ENCODE results near the gene ALDH7A1. TPM values are rescaled to one million over a fixed set of nuclear protein-coding genes. Genes with fewer than 3 reads are reported as not detected.

ALDH7A1 gene
- total and polyA plus RNA-seq, 10 of the 15 experiments (the other 5 are each of a cell fraction or from before 2014, with no cell fraction given) = 0.18 to 1.0 (median 0.41) TPM; not detected in 1

DNA sequence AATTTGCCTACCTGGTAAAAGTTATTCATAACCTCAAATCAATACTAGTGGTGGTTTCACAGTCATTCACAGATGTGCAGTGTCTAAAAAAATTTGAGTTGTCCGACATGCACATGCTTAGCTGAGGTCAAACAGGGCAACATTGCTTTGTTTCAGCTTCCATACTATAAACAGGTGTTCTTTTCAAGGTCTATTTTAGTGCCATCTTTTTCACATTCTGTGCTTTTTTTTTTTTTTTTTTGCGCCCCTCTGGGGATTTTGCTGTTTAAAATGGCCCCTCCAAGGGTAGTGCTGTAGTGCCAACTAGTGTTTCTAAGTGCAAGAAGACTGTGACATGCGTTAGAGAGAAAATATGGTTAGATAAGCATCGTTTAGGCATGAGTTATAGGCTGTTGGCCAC lies 20.3 kb upstream of the ALDH7A1 start (continued):
- TF ChIP-seq RAD21 (IDR thresholded peaks at IDR 0.05; ENCODE audit: insufficient read depth, low read depth, low read length) = peak; percentile 58
- no peak for TF ChIP-seq PAX5 (IDR thresholded peaks at IDR 0.05; ENCODE audit: borderline replicate concordance, low read depth, low read length)
- 0 out of 2 replicates have a peak, but pooled peaks have one; percentile 7 for TF ChIP-seq JUNB (IDR thresholded peaks at IDR 0.05)
- no peak for TF ChIP-seq NBN (IDR thresholded peaks at IDR 0.05)
- TF ChIP-seq, protein P1, sequence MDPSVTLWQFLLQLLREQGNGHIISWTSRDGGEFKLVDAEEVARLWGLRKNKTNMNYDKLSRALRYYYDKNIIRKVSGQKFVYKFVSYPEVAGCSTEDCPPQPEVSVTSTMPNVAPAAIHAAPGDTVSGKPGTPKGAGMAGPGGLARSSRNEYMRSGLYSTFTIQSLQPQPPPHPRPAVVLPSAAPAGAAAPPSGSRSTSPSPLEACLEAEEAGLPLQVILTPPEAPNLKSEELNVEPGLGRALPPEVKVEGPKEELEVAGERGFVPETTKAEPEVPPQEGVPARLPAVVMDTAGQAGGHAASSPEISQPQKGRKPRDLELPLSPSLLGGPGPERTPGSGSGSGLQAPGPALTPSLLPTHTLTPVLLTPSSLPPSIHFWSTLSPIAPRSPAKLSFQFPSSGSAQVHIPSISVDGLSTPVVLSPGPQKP (IDR thresholded peaks at IDR 0.05; ENCODE audit: low read depth, low read length) = no peak
- TF ChIP-seq GATAD2B (conservative IDR thresholded peaks at IDR 0.05; ENCODE audit: low read depth) = no peak
- TF ChIP-seq SPI1 (IDR thresholded peaks at IDR 0.05; ENCODE audit: borderline replicate concordance, insufficient read depth, low read depth, low read length) = no peak
- TF ChIP-seq ZNF217 (IDR thresholded peaks at IDR 0.05) = no peak
- TF ChIP-seq, protein P2, sequence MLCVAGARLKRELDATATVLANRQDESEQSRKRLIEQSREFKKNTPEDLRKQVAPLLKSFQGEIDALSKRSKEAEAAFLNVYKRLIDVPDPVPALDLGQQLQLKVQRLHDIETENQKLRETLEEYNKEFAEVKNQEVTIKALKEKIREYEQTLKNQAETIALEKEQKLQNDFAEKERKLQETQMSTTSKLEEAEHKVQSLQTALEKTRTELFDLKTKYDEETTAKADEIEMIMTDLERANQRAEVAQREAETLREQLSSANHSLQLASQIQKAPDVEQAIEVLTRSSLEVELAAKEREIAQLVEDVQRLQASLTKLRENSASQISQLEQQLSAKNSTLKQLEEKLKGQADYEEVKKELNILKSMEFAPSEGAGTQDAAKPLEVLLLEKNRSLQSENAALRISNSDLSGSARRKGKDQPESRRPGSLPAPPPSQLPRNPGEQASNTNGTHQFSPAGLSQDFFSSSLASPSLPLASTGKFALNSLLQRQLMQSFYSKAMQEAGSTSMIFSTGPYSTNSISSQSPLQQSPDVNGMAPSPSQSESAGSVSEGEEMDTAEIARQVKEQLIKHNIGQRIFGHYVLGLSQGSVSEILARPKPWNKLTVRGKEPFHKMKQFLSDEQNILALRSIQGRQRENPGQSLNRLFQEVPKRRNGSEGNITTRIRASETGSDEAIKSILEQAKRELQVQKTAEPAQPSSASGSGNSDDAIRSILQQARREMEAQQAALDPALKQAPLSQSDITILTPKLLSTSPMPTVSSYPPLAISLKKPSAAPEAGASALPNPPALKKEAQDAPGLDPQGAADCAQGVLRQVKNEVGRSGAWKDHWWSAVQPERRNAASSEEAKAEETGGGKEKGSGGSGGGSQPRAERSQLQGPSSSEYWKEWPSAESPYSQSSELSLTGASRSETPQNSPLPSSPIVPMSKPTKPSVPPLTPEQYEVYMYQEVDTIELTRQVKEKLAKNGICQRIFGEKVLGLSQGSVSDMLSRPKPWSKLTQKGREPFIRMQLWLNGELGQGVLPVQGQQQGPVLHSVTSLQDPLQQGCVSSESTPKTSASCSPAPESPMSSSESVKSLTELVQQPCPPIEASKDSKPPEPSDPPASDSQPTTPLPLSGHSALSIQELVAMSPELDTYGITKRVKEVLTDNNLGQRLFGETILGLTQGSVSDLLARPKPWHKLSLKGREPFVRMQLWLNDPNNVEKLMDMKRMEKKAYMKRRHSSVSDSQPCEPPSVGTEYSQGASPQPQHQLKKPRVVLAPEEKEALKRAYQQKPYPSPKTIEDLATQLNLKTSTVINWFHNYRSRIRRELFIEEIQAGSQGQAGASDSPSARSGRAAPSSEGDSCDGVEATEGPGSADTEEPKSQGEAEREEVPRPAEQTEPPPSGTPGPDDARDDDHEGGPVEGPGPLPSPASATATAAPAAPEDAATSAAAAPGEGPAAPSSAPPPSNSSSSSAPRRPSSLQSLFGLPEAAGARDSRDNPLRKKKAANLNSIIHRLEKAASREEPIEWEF (IDR thresholded peaks at IDR 0.05; ENCODE audit: insufficient replicate concordance, low read depth, low read length) = peak; percentile 68
- TF ChIP-seq SIX5 (IDR thresholded peaks at IDR 0.05; ENCODE audit: low read depth, low read length, severe bottlenecking) = no peak
- no peak for TF ChIP-seq SREBF2 (IDR thresholded peaks at IDR 0.05; ENCODE audit: low read length)
- TF ChIP-seq CREB1 (IDR thresholded peaks at IDR 0.05; ENCODE audit: low read depth) = 0 out of 2 replicates have a peak, but pooled peaks have one; percentile 9
- TF ChIP-seq SMC3 (IDR thresholded peaks at IDR 0.05; ENCODE audit: borderline replicate concordance, low read length) = peak; percentile 14; the same call in 1 of the 2 replicates
- TF ChIP-seq JUND (IDR thresholded peaks at IDR 0.05; ENCODE audit: low read depth, low read length) = no peak
- TF ChIP-seq ZNF384 (IDR thresholded peaks at IDR 0.05; ENCODE audit: borderline replicate concordance, low read depth, low read length) = peak; percentile 95
- TF ChIP-seq, protein P3, sequence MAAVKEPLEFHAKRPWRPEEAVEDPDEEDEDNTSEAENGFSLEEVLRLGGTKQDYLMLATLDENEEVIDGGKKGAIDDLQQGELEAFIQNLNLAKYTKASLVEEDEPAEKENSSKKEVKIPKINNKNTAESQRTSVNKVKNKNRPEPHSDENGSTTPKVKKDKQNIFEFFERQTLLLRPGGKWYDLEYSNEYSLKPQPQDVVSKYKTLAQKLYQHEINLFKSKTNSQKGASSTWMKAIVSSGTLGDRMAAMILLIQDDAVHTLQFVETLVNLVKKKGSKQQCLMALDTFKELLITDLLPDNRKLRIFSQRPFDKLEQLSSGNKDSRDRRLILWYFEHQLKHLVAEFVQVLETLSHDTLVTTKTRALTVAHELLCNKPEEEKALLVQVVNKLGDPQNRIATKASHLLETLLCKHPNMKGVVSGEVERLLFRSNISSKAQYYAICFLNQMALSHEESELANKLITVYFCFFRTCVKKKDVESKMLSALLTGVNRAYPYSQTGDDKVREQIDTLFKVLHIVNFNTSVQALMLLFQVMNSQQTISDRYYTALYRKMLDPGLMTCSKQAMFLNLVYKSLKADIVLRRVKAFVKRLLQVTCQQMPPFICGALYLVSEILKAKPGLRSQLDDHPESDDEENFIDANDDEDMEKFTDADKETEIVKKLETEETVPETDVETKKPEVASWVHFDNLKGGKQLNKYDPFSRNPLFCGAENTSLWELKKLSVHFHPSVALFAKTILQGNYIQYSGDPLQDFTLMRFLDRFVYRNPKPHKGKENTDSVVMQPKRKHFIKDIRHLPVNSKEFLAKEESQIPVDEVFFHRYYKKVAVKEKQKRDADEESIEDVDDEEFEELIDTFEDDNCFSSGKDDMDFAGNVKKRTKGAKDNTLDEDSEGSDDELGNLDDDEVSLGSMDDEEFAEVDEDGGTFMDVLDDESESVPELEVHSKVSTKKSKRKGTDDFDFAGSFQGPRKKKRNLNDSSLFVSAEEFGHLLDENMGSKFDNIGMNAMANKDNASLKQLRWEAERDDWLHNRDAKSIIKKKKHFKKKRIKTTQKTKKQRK (IDR thresholded peaks at IDR 0.05; ENCODE audit: low read depth, low read length) = no peak
- TF ChIP-seq SUZ12 (IDR thresholded peaks at IDR 0.05; ENCODE audit: unreplicated experiment) = no peak
- peak; percentile 54; the same call in 1 of the 2 replicates for TF ChIP-seq YY1 (IDR thresholded peaks at IDR 0.05; ENCODE audit: low read depth, low read length)
- peak; percentile 84 for TF ChIP-seq MEF2A (IDR thresholded peaks at IDR 0.05; ENCODE audit: insufficient read depth, low read depth, low read length)
- peak; percentile 78 for TF ChIP-seq MEF2B (IDR thresholded peaks at IDR 0.05; ENCODE audit: partially characterized antibody, poor library complexity, severe bottlenecking)
- TF ChIP-seq IRF4 (IDR thresholded peaks at IDR 0.05; ENCODE audit: low read depth, low read length) = no peak
- no peak for TF ChIP-seq ZZZ3 (IDR thresholded peaks at IDR 0.05; ENCODE audit: control insufficient read depth, insufficient read length, low read depth)
- TF ChIP-seq YBX1 (IDR thresholded peaks at IDR 0.05) = no peak
